Astrocyte of the spinal cord (primary cell): ENCODE measurements around the gene ARHGAP15.

Experiments
- DNase-seq: peaks from one replicate; pipeline ENCODE4 v3.0.0; 2011; ENCODE audit warnings: low read depth, low spot score
- H3K4me3 ChIP-seq: 2 replicates; pipeline ENCODE4 v1.5.1; 2011; ENCODE audit warnings: low read depth, mild to moderate bottlenecking, low read length, moderate library complexity
- in situ Hi-C: cut with HindIII; loops from 2 replicates; pipeline ENCODE4 v1.10.0; 2017; ENCODE audit warnings: low sequenced_read_pairs
- TF ChIP-seq, protein P1 (sequence below): IDR thresholded peaks from 2 replicates; pipeline ENCODE4 v1.5.1; 2012; ENCODE audit warnings: low read depth, mild to moderate bottlenecking, low read length, inconsistent platforms

ARHGAP15 gene

DNA sequence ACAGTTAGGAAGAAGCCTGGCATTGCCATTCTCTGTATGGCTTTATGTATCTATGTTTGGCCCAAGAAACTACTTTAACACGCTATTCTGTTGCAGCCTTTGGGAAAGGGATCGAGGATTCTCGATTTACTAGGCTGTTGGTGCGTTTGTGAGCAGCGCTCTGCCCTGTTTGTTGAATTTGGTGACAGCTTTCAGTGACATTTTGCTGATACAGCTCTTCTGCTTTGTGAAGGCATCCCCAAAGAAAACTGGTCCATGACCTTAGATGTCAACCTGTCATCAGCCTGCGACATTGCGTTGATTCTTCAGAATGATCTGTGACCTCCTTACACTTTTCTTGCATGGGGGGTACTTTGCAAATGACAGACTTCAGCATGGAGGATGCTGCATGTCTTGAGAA is 431.5 kb downstream of the ARHGAP15 start:
- DNase-seq, result no peak
- in situ Hi-C loops, result no loop called here
- H3K4me3 ChIP-seq, result no peak overlapping the region
- TF ChIP-seq, protein P1, sequence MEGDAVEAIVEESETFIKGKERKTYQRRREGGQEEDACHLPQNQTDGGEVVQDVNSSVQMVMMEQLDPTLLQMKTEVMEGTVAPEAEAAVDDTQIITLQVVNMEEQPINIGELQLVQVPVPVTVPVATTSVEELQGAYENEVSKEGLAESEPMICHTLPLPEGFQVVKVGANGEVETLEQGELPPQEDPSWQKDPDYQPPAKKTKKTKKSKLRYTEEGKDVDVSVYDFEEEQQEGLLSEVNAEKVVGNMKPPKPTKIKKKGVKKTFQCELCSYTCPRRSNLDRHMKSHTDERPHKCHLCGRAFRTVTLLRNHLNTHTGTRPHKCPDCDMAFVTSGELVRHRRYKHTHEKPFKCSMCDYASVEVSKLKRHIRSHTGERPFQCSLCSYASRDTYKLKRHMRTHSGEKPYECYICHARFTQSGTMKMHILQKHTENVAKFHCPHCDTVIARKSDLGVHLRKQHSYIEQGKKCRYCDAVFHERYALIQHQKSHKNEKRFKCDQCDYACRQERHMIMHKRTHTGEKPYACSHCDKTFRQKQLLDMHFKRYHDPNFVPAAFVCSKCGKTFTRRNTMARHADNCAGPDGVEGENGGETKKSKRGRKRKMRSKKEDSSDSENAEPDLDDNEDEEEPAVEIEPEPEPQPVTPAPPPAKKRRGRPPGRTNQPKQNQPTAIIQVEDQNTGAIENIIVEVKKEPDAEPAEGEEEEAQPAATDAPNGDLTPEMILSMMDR, result no peak

DNA sequence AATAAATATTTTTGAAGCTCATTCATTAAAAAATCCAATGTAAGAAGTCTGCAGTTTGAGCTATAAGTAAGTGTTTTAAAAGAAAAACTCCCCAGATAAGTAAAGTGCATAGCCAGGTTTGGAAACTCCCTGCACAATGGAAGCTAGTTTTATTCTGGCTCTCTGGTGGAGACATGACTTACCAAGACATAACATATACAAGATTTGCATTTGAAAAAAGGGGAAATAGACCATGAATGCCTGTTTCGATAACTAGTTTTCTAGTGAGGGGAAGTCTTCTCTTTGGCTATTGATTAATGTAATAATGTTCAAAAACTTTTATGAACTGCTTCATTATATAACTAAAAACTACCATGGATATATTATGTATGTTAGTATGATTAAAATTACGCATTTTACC is 435.2 kb downstream of the ARHGAP15 start:
- in situ Hi-C loops, result no loop called here
- no peak overlapping the region for H3K4me3 ChIP-seq
- DNase-seq, result no peak
- TF ChIP-seq, protein P1, result no peak

DNA sequence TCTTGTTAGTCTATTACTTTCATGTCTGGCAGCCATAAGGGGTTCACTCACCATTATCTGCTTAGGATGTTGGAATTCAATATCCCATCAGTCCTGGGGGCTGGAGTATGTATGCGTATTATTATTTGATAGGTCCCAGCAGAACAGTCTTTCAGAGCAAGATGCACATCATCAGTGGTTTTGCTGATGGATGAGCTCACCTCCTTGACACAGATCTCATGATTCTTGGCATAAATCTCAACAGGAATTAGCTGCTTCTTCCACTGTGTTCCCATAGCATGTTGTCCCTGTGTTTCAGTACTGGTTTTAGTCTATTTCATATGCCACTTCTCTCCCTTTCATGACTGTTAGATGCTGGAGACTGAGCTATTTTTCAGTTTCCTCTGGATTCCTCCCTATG is 442.5 kb downstream of the ARHGAP15 start:
- DNase-seq, result no peak
- in situ Hi-C loops, result no loop called here
- H3K4me3 ChIP-seq, result no peak overlapping the region
- TF ChIP-seq, protein P1, result no peak

DNA sequence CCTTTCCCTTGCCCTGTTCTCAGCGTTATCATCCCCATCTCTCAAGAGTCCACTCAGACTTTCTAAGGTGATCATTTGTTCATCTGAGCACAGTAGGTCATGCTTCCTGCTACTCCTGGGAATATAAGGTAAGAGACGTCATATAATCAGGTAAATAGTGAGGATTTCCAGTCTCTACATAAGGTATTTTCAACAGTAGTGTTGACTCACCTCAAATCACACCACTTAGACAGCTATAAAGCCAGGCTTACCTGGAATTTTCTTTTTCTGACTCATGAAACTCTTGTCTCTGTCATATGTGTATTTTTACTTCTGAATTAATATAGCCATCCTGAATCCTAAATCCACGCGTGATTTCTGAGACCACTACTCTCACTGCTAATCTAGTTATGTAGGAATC is 443.2 kb downstream of the ARHGAP15 start:
- in situ Hi-C loops, result no loop called here
- TF ChIP-seq, protein P1, result no peak
- H3K4me3 ChIP-seq, result no peak overlapping the region
- DNase-seq, result no peak

DNA sequence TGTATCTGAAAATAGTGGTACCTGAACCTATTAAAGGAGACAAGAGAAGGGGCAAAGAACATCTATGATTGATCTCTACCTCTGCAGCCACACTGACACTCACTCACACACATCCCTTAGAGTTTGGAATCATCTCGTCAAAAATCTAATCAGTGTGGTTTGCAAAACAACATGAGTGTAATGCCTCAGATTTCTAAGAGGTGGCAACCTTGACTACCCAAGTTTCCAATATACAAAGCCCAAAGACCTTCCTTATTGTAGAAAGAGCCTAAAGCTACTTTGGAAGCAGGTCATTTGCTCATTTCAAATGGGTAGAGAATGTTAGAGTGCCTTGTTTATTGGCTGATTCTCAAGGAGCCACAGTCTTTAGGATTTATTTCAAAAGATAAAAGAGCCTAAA is 444.9 kb downstream of the ARHGAP15 start:
- H3K4me3 ChIP-seq, result no peak overlapping the region
- in situ Hi-C loops, result no loop called here
- DNase-seq, result no peak
- TF ChIP-seq, protein P1, result no peak

DNA sequence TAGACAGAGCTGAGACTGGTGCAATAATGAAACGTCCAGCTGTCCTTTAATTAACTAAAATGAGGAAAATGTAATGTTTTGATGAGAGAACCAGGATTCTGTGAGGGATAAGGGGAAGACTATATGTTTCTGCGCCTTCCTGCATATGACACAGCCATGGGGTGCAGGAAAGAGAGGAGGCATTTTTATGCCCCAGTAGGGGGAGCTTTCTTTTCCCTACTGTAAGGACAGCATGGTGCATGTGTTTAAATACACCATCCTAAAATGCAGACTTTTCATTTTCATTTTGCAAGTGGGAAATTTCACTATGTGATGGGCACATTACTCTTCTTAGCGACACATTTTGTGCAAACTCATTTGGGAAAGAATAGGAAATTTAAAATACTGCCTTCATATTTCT is 446.1 kb downstream of the ARHGAP15 start:
- H3K4me3 ChIP-seq, result no peak overlapping the region
- TF ChIP-seq, protein P1, result peak; percentile 51
- no peak for DNase-seq
- in situ Hi-C loops, result no loop called here

DNA sequence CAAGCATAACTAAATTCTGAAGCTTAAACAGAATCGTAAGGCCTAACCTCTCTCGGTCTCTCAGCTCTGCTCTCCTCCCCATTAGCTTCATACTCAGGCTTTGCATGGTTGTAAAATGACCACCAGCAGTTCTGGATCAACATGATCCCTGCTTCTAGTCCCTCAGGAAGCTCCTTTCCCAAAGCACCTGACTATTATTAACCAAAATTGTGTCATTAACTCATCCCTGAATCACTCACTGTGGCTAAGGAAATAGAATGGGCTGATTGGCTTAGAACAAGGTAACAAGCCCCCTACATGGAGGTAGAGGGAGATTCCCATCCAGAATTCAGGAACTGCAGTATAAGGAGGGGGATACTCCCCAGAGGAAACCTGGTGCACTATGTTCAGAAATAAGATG is 448.3 kb downstream of the ARHGAP15 start:
- in situ Hi-C loops, result no loop called here
- DNase-seq, result no peak
- TF ChIP-seq, protein P1, result no peak
- H3K4me3 ChIP-seq, result no peak overlapping the region
